NCI-H69 (cell line): Measurements from ENCODE around the gene CCBE1.
"Not testable (repeated sequence)": the region's sequence is repeated elsewhere in the genome, so short reads cannot be mapped to it uniquely, and the experiment has no call there.

Experiments used
- DNase-seq: peaks from one replicate; lab custom pipeline; 2025; lab: John Stamatoyannopoulos, UW

The CCBE1 gene

GRCh38 chr18:59715445-59715844 lies 18.2 kb upstream of the CCBE1 start:
- DNase-seq, result no peak

GRCh38 chr18:59714096-59714495 lies 16.9 kb upstream of the CCBE1 start:
- DNase-seq, result not testable (repeated sequence)

- peak; percentile 33 for DNase-seq
These were observed 15.1 kb upstream of the CCBE1 start for GRCh38 chr18:59712311-59712710.

- no peak for DNase-seq
These were observed 11.8 kb upstream of the CCBE1 start for GRCh38 chr18:59708988-59709387.

- peak; percentile 32 for DNase-seq
These were observed 10.1 kb upstream of the CCBE1 start for GRCh38 chr18:59707306-59707705.

GRCh38 chr18:59706499-59706898 lies 9.3 kb upstream of the CCBE1 start:
- peak; percentile 42 for DNase-seq

- DNase-seq, result no peak
These were observed 7.9 kb upstream of the CCBE1 start for GRCh38 chr18:59705145-59705544.

- peak; percentile 85 for DNase-seq
These were observed 6.9 kb upstream of the CCBE1 start for GRCh38 chr18:59704146-59704545.

- peak; percentile 65 for DNase-seq
These were observed 4.0 kb upstream of the CCBE1 start for GRCh38 chr18:59701272-59701671.

GRCh38 chr18:59700535-59700967 lies 3.3 kb upstream of the CCBE1 start:
- DNase-seq, result peak; percentile 98

GRCh38 chr18:59699750-59700534 lies 2.7 kb upstream of the CCBE1 start:
- DNase-seq, result peak; percentile 98

- DNase-seq, result peak; percentile 42
These were observed 1.8 kb upstream of the CCBE1 start for GRCh38 chr18:59699061-59699460.

GRCh38 chr18:59696311-59697235 lies 650 bp downstream of the CCBE1 start:
- peak; percentile 92 for DNase-seq

GRCh38 chr18:59695551-59695950 lies 1.7 kb downstream of the CCBE1 start:
- DNase-seq, result peak; percentile 71

GRCh38 chr18:59694824-59695223 lies 2.4 kb downstream of the CCBE1 start:
- no peak for DNase-seq

- DNase-seq, result no peak
These were observed 5.2 kb downstream of the CCBE1 start for GRCh38 chr18:59691996-59692395.

GRCh38 chr18:59690996-59691395 lies 6.2 kb downstream of the CCBE1 start:
- peak; percentile 98 for DNase-seq

GRCh38 chr18:59690186-59690982 lies 6.8 kb downstream of the CCBE1 start:
- DNase-seq, result peak; percentile 94

- peak; percentile 78 for DNase-seq
These were observed 7.5 kb downstream of the CCBE1 start for GRCh38 chr18:59689756-59690155.

GRCh38 chr18:59686260-59686659 lies 11.0 kb downstream of the CCBE1 start:
- no peak for DNase-seq

- peak; percentile 48 for DNase-seq
These were observed 11.7 kb downstream of the CCBE1 start for GRCh38 chr18:59685501-59685900.

- no peak for DNase-seq
These were observed 12.4 kb downstream of the CCBE1 start for GRCh38 chr18:59684777-59685176.
